GM21825 (cell line): Measurements from ENCODE around the gene ZNF480.
"Not testable (repeated sequence)": the region's sequence is repeated elsewhere in the genome, so short reads cannot be mapped to it uniquely, and the experiment has no call there.

ENCODE experiments used
- ATAC-seq: cut with Tn5 transposase; IDR thresholded peaks from one replicate; pipeline ENCODE4 v1.9.1; 2021; ENCODE audit warnings: mild to moderate bottlenecking, moderate library complexity; ENCODE audit not compliant: unreplicated experiment

ZNF480 gene

DNA sequence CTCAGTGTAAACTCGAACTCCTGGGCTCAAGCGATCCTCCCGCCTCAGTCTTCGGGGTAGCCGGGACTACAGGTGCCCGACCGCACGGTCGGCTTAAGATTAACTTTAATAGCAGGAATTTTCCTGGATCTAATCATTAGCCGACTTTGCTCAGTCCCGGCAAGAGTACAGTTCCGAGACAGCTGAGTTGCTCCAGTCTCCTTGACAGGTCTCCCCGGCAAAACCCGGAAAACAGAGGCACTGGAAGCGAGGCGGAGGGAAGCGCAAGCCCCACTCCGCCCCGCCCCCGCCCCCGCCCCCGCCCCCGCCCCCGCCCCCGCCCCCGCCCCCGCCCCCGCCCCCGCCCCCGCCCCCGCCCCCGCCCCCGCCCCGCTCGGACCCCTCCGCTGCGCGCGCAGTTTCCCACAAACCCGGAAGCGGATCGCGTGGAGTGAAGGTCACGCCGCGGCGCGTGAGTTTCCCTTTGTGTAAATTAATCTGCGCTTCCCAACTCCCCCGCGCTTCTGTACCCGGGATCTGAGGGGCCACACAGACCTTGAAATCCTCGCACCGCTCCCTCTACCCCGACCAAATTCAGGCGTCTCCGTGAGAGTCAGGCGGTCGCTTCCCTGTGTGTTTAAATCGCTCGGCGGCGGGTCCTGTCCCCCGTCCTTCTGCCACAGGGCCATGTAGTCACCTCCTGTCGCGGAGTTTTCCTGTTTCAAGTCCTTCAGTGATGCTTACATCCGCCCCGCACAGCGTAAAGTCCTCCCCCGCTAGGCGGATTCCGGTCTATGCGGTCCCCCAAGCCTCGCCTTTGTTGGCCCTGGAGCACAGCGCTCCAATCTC is at the start of gene ZNF480:
Gene ZNF480, plus strand, starts transcription at position 397 of the 828 bp plus-strand sequence. CDS start 3,244 bp downstream, outside the sequence.
- ATAC-seq = no peak

DNA sequence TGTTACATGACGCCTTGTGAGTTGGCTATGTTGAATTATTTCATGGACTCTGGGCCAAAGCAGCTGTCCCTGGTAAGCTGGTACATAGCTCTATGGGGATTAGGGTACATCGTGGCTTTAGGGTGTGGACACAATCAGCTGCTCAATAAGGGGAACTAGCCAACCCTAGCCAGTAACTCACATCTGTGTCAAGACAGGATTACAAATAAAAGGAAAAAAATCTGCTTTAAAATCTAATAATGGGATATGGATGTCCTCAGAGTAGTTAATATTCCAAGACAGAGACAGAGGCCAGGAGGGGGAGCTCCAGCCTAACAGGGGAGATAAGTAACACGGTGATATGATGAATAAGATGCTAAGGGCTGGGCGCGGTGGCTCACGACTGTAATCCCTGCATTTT is 48.7 kb upstream of the ZNF480 start:
- ATAC-seq = no peak

DNA sequence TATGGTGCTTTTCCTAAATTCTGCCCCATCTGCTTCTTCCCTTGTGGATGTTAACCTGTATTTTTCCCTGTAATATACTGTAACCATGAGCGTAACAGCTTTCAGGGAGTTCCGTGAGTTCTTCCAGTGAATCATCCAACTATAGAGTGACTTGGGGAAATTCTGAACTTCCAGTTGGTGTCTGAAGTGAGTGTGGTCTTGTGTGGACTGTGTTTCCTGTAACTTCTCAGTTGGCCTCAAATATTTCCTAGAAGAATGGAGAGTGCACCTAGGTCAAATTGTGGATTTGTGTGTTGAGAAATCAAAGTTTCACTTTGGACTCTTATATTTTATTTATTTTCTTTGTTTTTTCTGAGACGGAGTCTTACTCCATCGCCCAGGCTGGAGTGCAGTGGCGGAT is 38.5 kb upstream of the ZNF480 start:
- no peak for ATAC-seq

DNA sequence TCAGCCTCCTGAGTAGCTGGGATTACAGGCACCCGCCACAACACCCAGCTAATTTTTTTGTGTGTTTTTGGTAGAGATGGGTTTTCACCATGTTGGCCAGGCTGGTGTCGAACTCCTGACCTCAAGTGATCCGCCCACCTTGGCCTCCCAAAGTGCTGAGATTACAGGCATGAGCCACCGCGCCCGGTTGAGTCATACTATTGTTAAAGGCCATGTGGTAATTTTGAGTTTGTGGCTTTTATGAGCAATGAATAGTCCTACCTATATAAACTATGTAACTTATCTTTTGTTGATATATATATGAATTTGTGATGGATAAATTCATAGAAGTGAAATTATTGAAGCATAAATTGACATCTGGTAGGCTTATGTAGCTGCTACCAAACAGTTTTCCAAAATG is 31.4 kb upstream of the ZNF480 start:
- not testable (repeated sequence) for ATAC-seq

- ATAC-seq = peak; percentile 91
Measured at GRCh38 chr19:52269338-52270261, 27.4 kb upstream of the ZNF480 start, which contains the start of gene ZNF766. ZNF766 (plus strand) TSS chr19:52269587; CDS start chr19:52269614, 27 bp downstream.

DNA sequence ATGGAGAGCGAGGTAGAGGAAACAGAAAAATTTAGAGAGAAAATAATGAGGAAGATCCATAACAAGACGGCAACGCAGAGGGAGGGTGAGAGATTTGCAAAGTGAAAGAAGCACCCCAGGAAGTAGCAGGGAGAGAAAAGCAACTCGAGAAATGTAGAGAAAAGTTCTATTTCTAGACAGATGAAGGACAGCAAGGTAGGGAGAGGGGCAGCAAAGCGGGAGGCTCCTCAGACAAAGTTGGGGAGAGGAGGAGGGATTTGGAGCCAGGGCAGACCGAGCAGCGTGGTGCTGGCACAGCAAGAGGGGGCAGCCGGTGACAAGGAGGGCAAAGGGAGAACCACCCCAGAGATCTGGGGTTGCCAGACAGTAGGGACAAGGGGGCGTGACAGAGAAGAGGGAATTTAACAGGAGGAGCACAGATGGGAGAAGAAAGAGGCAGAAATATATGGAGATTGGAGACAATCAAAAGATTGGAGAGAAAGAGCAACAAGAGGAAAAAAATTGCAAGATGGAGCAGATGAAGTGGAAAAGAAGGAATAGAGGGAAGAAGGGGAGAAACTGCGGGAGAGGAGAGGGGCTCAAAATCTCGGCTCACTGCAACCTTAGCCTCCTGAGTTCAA is 26.6 kb upstream of the ZNF480 start:
- no peak for ATAC-seq

GRCh38 chr19:52273301-52273700 is 23.7 kb upstream of the ZNF480 start:
- ATAC-seq = no peak

DNA sequence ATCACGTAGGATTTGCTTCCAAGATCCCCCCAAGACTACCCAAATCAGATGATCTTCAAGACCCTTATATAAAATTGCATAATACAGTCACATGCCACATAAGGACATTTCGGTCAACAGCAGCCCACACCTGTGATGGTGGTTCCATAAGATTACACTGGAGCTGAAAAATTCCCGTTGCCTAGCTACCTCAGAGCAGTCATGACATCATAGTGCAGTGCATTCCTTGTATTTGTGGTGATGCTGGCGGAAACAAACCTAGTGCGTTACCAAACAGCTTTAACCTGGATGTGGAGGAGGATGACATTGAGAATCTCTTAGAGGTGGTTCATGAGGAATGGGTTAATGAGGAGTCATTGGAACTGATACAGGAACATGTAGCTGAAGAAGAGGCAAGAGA is 22.8 kb upstream of the ZNF480 start:
- ATAC-seq = no peak

DNA sequence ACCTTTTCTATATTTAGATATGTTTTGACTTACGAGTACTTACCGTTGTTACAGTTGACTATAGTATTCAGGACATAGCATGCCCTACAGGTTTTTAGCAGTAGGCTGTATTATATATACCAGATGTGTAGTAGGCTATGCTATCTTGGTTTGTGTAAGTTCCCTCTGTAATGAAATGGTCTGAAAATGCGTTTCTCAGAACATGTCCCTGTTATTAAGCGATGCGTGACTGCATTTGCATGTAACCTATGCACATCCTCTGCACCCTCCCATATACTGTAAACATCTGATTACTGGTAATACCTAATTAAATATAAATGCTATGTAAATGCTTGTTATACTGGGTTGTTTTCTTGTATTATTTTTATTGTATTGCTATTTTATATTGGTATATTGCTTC is 21.0 kb upstream of the ZNF480 start:
- ATAC-seq = no peak

DNA sequence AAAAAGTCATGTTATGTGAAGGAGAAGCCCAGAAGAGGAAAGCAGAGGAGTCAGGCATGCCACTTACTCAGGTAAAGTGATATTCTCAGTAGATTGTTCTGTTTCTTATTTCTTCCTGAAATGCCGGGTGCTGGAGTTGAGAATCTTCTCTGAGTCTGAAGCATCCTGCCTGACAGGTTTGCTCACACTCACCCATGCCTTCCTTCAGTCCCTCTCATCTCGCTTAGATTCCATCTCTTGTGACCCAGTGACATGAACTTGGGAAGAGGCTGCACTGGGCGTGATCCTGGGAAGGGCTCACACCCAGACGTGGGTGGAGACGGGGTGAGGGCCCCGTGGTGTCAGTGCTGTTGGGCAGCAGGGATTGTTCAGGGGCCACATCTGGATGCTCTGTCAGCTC is 19.5 kb upstream of the ZNF480 start:
- no peak for ATAC-seq

DNA sequence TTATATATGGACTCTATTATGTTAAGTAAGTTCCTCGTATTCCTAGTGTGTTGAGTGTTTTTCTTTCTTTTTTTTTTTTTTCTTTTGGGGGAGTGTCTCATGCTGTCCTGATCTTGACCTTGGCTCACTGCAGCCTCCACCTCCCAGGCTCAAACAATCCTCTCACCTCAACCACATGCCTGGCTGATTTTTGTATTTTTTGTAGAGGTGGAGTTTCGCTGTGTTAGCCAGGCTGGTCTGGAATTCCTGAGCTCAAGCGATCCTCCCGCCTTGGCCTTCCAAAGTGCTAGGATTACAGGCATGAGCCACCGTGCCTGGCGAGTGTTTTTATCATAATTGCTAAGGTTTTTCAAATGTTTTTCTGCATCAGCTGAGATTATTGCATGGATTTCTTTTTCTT is 10.7 kb upstream of the ZNF480 start:
- ATAC-seq = no peak

DNA sequence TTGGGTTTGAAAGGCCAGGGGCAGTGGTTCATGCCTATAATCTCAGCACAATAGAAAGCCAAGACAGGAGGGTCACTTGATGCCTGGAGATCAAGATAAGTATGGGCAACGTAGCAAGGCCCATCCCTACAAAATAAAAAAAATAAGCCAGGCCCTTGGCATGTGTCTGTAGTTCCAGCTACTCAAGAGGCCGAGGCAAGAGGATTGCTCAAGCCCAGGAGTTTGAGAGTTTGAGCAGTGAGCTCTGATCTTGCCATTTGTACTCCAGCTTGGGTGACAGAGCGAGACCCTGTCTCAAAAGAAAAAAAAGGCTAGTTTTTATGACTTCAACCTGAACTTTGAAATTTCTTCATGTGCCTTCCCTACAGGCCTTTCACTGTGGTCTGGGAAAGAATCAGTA is 5.2 kb upstream of the ZNF480 start:
- ATAC-seq = no peak

DNA sequence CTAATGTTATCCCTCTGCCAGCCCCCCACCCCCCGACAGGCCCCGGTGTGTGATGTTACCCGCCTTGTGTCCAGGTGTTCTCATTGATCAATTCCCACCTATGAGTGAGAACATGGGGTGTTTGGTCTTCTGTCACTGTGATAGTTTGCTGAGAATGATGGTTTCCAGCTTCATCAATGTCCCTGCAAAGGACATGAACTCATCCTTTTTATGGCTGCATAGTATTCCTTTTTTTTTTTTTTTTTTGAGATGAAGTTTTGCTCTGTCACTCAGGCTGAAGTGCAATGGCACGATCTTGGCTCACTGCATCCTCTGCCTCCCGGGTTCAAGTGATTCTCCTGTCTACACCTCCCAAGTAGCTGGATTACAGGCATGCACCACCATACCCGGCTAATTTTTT is 4.0 kb upstream of the ZNF480 start:
- ATAC-seq = not testable (repeated sequence)

DNA sequence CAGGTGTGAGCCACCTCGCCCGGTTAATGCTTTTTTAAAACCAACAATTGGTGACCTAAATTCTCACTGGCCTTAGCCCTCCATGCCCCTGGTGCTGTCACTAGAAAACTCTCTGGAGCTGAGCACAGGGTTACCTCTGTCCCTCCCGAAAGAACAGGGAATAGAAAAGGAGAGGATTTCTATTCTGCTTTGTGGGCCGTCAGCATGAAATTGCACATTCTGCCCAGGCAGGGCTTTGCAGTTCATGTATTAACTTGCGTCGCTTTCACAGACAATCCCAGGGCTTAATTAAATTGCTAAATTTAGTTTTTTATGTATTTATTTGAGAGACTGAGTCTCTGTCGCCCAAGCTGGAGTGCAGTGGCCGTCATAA is 583 bp upstream of the ZNF480 start:
- no peak for ATAC-seq

DNA sequence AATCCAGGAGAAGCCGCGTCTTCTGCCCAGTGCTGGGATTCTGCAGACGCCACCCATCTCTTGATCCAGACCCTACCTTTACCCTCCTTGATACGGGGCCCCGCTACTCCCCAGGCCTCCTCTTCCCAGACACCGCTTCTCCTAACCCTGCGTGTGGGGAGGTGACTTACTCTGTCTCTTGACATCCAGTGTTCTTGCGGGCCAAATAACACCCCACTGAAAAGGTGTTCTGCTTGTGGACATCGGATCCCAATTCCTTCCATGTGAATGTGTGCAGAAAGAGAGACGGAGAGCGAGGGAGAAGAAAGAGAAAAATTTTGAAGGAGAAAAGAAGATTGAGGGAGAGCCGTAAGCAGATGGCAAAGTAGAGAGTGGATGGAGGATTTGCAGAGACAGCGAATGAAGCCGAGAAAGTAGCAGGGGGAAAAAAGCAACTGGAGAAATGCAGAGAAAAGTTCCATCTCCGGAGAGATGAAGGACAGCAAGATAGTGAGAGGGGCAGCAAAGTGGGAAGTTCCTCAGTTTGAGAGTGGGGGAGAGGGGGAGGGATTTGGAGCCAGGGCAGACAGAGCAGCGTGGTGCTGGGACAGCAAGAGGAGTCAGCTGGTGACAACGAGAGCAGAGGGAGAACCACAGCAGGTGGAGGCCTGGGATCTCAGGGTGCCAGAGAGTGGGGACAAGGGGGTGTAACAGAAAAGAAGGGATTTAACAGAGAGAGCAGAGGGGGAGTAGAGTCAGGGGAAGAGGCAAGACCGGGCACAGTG is 814 bp downstream of the ZNF480 start:
- ATAC-seq = no peak

DNA sequence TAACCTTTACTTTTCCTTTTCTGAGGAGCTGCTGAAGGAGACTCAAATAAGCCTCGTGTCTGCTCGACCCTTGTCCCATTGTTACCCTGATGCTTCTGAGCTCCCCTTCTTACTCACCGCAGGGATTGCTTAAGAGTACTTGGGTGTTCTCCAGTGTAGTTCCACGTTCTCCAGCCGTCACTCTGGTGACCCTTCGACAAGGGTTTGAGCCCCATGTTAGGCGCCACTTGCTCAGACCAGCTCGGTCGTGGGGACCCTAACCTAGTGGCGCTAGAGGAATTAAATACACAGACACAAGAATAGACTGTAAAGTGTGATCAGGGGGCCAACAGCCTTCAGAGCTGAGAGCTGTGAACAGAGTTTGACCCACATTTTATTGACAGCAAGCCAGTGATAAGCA is 10.3 kb downstream of the ZNF480 start:
- ATAC-seq = no peak

- ATAC-seq = no peak
Measured at GRCh38 chr19:52322429-52322828, 25.5 kb downstream of the ZNF480 start.

GRCh38 chr19:52331757-52332156 is 34.8 kb downstream of the ZNF480 start:
- ATAC-seq = no peak

- no peak for ATAC-seq
Measured at GRCh38 chr19:52335768-52336116, 38.8 kb downstream of the ZNF480 start.

DNA sequence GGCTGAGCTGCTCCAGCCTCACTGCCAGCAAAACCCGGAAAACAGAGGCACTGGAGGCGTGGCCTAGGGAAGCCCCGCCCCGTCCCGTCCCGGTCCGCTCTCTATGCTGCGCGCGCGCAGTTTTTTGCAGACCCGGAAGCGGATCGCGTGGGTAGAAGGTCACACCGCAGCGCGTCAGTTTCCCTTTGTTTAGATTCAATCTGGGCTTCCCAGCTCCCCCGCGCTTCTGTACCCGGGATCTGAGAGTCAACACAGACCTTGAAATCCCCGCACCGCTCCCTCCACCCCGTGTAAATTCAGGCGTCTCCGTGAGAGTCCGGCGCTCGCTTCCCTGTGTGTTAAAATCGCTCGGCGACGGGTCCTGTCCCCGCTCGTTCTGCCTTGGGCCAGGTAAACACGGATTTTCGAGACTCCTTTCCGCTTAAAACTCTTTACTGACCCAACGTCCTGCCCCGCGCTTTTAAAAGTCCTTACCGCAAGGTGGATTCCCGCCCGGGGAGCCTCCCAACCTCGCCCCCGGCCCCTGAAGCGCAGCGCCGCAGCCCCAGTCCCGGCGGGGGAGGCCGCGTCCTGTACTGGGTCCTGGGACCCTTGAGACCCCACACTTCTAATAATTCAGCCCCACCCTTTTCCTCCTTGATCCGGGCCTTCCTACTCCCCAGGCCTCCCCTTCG is 39.3 kb downstream of the ZNF480 start, which contains the start of gene ZNF610:
Gene ZNF610, plus strand, starts transcription at position 127 of the 674 bp plus-strand sequence. CDS start 12,930 bp downstream, outside the sequence.
- ATAC-seq = no peak
